K562 (cell line): Measurements from ENCODE around the gene KDM4C. TPM values are rescaled to one million over a fixed set of nuclear protein-coding genes. Genes with fewer than 3 reads are reported as not detected.

Experiments
- ARID1B ChIP-seq: fragments of 450-650 bp; IDR thresholded peaks from 2 replicates; pipeline ENCODE4 v1.6.1; 2016; ENCODE audit warnings: antibody characterized with exemption, mild to moderate bottlenecking, inconsistent platforms
- CBX8 ChIP-seq: fragments of 200-600 bp; sonication (generic); IDR thresholded peaks from 2 replicates; pipeline ENCODE4 v1.6.1; 2012; ENCODE audit warnings: borderline replicate concordance, mixed run types, low read depth, mild to moderate bottlenecking, moderate library complexity, mixed read lengths, low read length, control low read depth, inconsistent platforms; ENCODE audit not compliant: poor library complexity, severe bottlenecking; ENCODE audit errors: extremely low read depth
- DNMT1 ChIP-seq: fragments of 450-650 bp; IDR thresholded peaks from 2 replicates; pipeline ENCODE4 v1.6.1; 2016; ENCODE audit warnings: antibody characterized with exemption, mild to moderate bottlenecking
- XRCC5 ChIP-seq: fragments of 200-400 bp; formaldehyde crosslinking; IDR thresholded peaks from 2 replicates; pipeline ENCODE4 v1.6.1; 2017; ENCODE audit warnings: low read depth, mild to moderate bottlenecking, low read length
- ZNF583 ChIP-seq: fragments of 250-450 bp; sonication (Bioruptor Pico); IDR thresholded peaks from 2 replicates; pipeline ENCODE4 v1.4.0; 2020
- polyA plus RNA-seq, 8 experiments: library from polyadenylated mRNA; depleted of rRNA in 4 of 8; stranded (reverse) in 5 of 8; unstranded in 3 of 8; fragments of >200 nt; fragmentation: Nextera tagmentation in 2 of 8; fragmentation: Illumina TruSeq in 1 of 8; extraction: Ambion mirVana in 2 of 8; extraction: Trizol in 1 of 8; gene quantifications; 2 replicates each; pipeline versions ENCODE4 v1.2.1 to v1.2.3, GENCODE V29; 2011 to 2014; ENCODE audit warnings: inconsistent platforms in 1 of 8, missing spikeins in 1 of 8
- total RNA-seq, 7 experiments: library from RNA; depleted of rRNA in 6 of 7; stranded (reverse); fragments of >200 nt in 6 of 7; fragmentation: Illumina TruSeq in 2 of 7; extraction: Trizol in 2 of 7; gene quantifications; 2 replicates each; pipeline versions ENCODE4 v1.2.1 to v1.2.3, GENCODE V29; 2011 to 2021; ENCODE audit warnings: low replicate concordance in 1 of 7
- TF ChIP-seq, protein P1 (sequence below), 2 experiments: fragments of 450-650 bp in 1 of 2; sonication (generic) in 1 of 2; formaldehyde crosslinking in 1 of 2; IDR thresholded peaks; 2 replicates each; pipeline versions ENCODE4 v1.7.1 to v1.9.0; 2016 to 2022; ENCODE audit warnings: inconsistent platforms in 1 of 2, mild to moderate bottlenecking in 1 of 2, missing genetic modification reagents in 1 of 2
- TF ChIP-seq, protein P2 (sequence below): fragments of 250-450 bp; sonication (Bioruptor Pico); IDR thresholded peaks from 2 replicates; pipeline ENCODE4 v1.8.0; 2021; ENCODE audit warnings: moderate library complexity, mild to moderate bottlenecking, inconsistent platforms

Gene KDM4C
- total and polyA plus RNA-seq, 9 of the 15 experiments (the other 6 are each of a cell fraction or from before 2014, with no cell fraction given) = 5.4 to 17.0 (median 12.6) TPM

GRCh38 chr9:6977761-6978160 is 220.0 kb downstream of the KDM4C start (continued):
- TF ChIP-seq, protein P1, sequence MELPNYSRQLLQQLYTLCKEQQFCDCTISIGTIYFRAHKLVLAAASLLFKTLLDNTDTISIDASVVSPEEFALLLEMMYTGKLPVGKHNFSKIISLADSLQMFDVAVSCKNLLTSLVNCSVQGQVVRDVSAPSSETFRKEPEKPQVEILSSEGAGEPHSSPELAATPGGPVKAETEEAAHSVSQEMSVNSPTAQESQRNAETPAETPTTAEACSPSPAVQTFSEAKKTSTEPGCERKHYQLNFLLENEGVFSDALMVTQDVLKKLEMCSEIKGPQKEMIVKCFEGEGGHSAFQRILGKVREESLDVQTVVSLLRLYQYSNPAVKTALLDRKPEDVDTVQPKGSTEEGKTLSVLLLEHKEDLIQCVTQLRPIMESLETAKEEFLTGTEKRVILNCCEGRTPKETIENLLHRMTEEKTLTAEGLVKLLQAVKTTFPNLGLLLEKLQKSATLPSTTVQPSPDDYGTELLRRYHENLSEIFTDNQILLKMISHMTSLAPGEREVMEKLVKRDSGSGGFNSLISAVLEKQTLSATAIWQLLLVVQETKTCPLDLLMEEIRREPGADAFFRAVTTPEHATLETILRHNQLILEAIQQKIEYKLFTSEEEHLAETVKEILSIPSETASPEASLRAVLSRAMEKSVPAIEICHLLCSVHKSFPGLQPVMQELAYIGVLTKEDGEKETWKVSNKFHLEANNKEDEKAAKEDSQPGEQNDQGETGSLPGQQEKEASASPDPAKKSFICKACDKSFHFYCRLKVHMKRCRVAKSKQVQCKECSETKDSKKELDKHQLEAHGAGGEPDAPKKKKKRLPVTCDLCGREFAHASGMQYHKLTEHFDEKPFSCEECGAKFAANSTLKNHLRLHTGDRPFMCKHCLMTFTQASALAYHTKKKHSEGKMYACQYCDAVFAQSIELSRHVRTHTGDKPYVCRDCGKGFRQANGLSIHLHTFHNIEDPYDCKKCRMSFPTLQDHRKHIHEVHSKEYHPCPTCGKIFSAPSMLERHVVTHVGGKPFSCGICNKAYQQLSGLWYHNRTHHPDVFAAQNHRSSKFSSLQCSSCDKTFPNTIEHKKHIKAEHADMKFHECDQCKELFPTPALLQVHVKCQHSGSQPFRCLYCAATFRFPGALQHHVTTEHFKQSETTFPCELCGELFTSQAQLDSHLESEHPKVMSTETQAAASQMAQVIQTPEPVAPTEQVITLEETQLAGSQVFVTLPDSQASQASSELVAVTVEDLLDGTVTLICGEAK (IDR thresholded peaks at IDR 0.05) = no peak
- TF ChIP-seq, protein P1 (CRISPR knock-in tag; IDR thresholded peaks at IDR 0.05) = no peak
- TF ChIP-seq ZNF583 (no peak), XRCC5 (no peak), DNMT1 (no peak), CBX8 (no peak), ARID1B (no peak)
- TF ChIP-seq, protein P2, sequence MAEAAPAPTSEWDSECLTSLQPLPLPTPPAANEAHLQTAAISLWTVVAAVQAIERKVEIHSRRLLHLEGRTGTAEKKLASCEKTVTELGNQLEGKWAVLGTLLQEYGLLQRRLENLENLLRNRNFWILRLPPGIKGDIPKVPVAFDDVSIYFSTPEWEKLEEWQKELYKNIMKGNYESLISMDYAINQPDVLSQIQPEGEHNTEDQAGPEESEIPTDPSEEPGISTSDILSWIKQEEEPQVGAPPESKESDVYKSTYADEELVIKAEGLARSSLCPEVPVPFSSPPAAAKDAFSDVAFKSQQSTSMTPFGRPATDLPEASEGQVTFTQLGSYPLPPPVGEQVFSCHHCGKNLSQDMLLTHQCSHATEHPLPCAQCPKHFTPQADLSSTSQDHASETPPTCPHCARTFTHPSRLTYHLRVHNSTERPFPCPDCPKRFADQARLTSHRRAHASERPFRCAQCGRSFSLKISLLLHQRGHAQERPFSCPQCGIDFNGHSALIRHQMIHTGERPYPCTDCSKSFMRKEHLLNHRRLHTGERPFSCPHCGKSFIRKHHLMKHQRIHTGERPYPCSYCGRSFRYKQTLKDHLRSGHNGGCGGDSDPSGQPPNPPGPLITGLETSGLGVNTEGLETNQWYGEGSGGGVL (CRISPR knock-in tag) = no peak
